Measurements from ENCODE around the gene CACNA2D2. TPM values are rescaled to one million over a fixed set of nuclear protein-coding genes. Genes with fewer than 3 reads are reported as not detected.

CACNA2D2 gene
- total RNA-seq, 3 donors from 2014 or later, result 0.35 to 0.90 (median 0.58) TPM

DNA sequence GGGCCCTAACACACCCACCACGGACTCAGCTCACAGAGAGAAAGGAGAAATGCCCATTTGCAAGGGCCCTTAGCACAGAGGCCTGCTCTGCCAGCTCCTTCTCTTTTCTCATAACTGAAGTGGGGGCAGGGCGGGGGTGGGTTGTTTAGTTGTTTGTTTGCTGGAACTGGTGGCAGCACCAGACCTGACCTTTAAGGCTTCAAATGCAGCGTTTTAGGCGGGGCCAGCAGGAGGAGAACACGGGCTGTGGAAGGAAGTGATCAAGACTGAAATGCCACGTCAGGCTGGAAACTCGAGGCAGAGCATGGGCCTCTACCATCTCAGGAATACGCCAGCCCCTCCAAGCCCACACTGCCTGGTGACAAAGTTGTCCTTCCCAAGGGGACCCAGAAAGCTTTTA, 9.3 kb downstream of the CACNA2D2 start:
- Mint-ChIP-seq H3K36me3 (ENCODE audit: insufficient read depth) (no peaks in the 10 kb centered on the region), H3K4me1 (ENCODE audit: low read depth) (peaks cover 5% of the 10 kb centered on the region), H3K27me3 (ENCODE audit: low read depth) (peaks cover 11% of the 10 kb centered on the region), H3K9me3 (no peaks in the 10 kb centered on the region), H3K4me3 (no peak overlapping the region)
- ATAC-seq, result no peak
- DNase-seq, result no peak

GRCh38 chr3:50493623-50494022, 9.8 kb downstream of the CACNA2D2 start:
- no peak for ATAC-seq
- no peaks in the 10 kb centered on the region for H3K9me3 Mint-ChIP-seq
- peaks cover 5% of the 10 kb centered on the region for H3K4me1 Mint-ChIP-seq (ENCODE audit: low read depth)
- no peak for DNase-seq
- H3K27me3 Mint-ChIP-seq (ENCODE audit: low read depth), result peaks cover 7% of the 10 kb centered on the region
- H3K4me3 Mint-ChIP-seq, result no peak overlapping the region
- H3K36me3 Mint-ChIP-seq (ENCODE audit: insufficient read depth), result no peaks in the 10 kb centered on the region

- DNase-seq, result no peak
- Mint-ChIP-seq H3K4me1 (ENCODE audit: low read depth) (peaks cover 5% of the 10 kb centered on the region), H3K36me3 (ENCODE audit: insufficient read depth) (no peaks in the 10 kb centered on the region), H3K27me3 (ENCODE audit: low read depth) (peaks cover 6% of the 10 kb centered on the region), H3K9me3 (no peaks in the 10 kb centered on the region), H3K4me3 (no peak overlapping the region)
- no peak for ATAC-seq
These were observed 10.3 kb downstream of the CACNA2D2 start for GRCh38 chr3:50493086-50493485.

GRCh38 chr3:50491023-50491422, 12.4 kb downstream of the CACNA2D2 start:
- H3K36me3 Mint-ChIP-seq (ENCODE audit: insufficient read depth), result no peaks in the 10 kb centered on the region
- no peak for DNase-seq
- H3K9me3 Mint-ChIP-seq, result no peaks in the 10 kb centered on the region
- H3K4me1 Mint-ChIP-seq (ENCODE audit: low read depth), result peaks cover 5% of the 10 kb centered on the region
- no peak overlapping the region for H3K4me3 Mint-ChIP-seq
- H3K27me3 Mint-ChIP-seq (ENCODE audit: low read depth), result no peaks in the 10 kb centered on the region
- no peak for ATAC-seq

- Mint-ChIP-seq H3K27me3 (ENCODE audit: low read depth) (no peaks in the 10 kb centered on the region), H3K4me1 (ENCODE audit: low read depth) (peaks cover 5% of the 10 kb centered on the region), H3K4me3 (no peak overlapping the region), H3K36me3 (ENCODE audit: insufficient read depth) (no peaks in the 10 kb centered on the region), H3K9me3 (no peaks in the 10 kb centered on the region)
- ATAC-seq, result no peak
- no peak for DNase-seq
These were observed 13.0 kb downstream of the CACNA2D2 start for GRCh38 chr3:50490424-50490823.

DNA sequence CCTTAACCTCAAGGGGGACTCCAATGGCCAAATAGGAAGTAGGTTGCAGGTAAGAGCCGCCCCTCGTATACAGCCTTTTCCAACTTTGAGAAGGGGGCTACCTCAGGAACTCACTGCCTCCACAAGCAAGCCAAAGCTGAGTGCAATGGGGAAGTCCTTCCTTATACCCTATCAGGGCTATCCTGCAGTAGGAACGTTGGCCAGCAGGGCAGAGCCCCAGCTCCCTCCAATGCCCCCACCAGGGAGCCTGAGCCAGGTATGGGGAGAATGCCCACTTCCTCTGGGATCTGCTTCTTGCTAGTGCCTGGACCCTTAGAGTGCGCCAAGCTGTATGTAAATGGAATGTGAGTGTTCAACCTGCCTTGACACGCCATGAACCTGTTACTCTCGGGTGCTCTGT, 16.3 kb downstream of the CACNA2D2 start:
- no peaks in the 10 kb centered on the region for H3K36me3 Mint-ChIP-seq (ENCODE audit: insufficient read depth)
- no peaks in the 10 kb centered on the region for H3K9me3 Mint-ChIP-seq
- H3K4me1 Mint-ChIP-seq (ENCODE audit: low read depth), result peaks cover 4% of the 10 kb centered on the region
- H3K4me3 Mint-ChIP-seq, result no peak overlapping the region
- no peak for DNase-seq
- H3K27me3 Mint-ChIP-seq (ENCODE audit: low read depth), result no peaks in the 10 kb centered on the region
- no peak for ATAC-seq

GRCh38 chr3:50486219-50486888, 17.1 kb downstream of the CACNA2D2 start:
- no peak for ATAC-seq
- H3K4me1 Mint-ChIP-seq (ENCODE audit: low read depth), result peaks cover 10% of the 10 kb centered on the region
- H3K9me3 Mint-ChIP-seq, result no peaks in the 10 kb centered on the region
- H3K36me3 Mint-ChIP-seq (ENCODE audit: insufficient read depth), result no peaks in the 10 kb centered on the region
- no peak for DNase-seq
- H3K27me3 Mint-ChIP-seq (ENCODE audit: low read depth), result no peaks in the 10 kb centered on the region
- no peak overlapping the region for H3K4me3 Mint-ChIP-seq

GRCh38 chr3:50484722-50485121, 18.7 kb downstream of the CACNA2D2 start:
- Mint-ChIP-seq H3K4me1 (ENCODE audit: low read depth) (peaks cover 18% of the 10 kb centered on the region), H3K27me3 (ENCODE audit: low read depth) (no peaks in the 10 kb centered on the region), H3K9me3 (no peaks in the 10 kb centered on the region), H3K36me3 (ENCODE audit: insufficient read depth) (no peaks in the 10 kb centered on the region), H3K4me3 (no peak overlapping the region)
- no peak for ATAC-seq
- no peak for DNase-seq

GRCh38 chr3:50483374-50483773, 20.1 kb downstream of the CACNA2D2 start:
- H3K36me3 Mint-ChIP-seq (ENCODE audit: insufficient read depth), result no peaks in the 10 kb centered on the region
- no peak overlapping the region for H3K4me3 Mint-ChIP-seq
- no peaks in the 10 kb centered on the region for H3K27me3 Mint-ChIP-seq (ENCODE audit: low read depth)
- no peaks in the 10 kb centered on the region for H3K9me3 Mint-ChIP-seq
- H3K4me1 Mint-ChIP-seq (ENCODE audit: low read depth), result peaks cover 18% of the 10 kb centered on the region
- DNase-seq, result no peak
- ATAC-seq, result no peak

- DNase-seq, result no peak
- Mint-ChIP-seq H3K4me3 (no peak overlapping the region), H3K4me1 (ENCODE audit: low read depth) (peaks cover 18% of the 10 kb centered on the region), H3K36me3 (ENCODE audit: insufficient read depth) (no peaks in the 10 kb centered on the region), H3K9me3 (no peaks in the 10 kb centered on the region), H3K27me3 (ENCODE audit: low read depth) (no peaks in the 10 kb centered on the region)
- no peak for ATAC-seq
These were observed 21.4 kb downstream of the CACNA2D2 start for GRCh38 chr3:50481992-50482391.

GRCh38 chr3:50480471-50480870, 23.0 kb downstream of the CACNA2D2 start:
- DNase-seq, result no peak
- Mint-ChIP-seq H3K27me3 (ENCODE audit: low read depth) (no peaks in the 10 kb centered on the region), H3K36me3 (ENCODE audit: insufficient read depth) (no peaks in the 10 kb centered on the region), H3K4me1 (ENCODE audit: low read depth) (peaks cover 18% of the 10 kb centered on the region), H3K4me3 (no peak overlapping the region), H3K9me3 (no peaks in the 10 kb centered on the region)
- no peak for ATAC-seq

- Mint-ChIP-seq H3K4me1 (ENCODE audit: low read depth) (peaks cover 18% of the 10 kb centered on the region), H3K36me3 (ENCODE audit: insufficient read depth) (no peaks in the 10 kb centered on the region)
These were observed 23.9 kb downstream of the CACNA2D2 start for GRCh38 chr3:50479523-50479922.

GRCh38 chr3:50478671-50479260, 24.7 kb downstream of the CACNA2D2 start:
- Mint-ChIP-seq H3K27me3 (ENCODE audit: low read depth) (no peaks in the 10 kb centered on the region), H3K4me3 (no peak overlapping the region), H3K9me3 (no peaks in the 10 kb centered on the region), H3K4me1 (ENCODE audit: low read depth) (peaks cover 21% of the 10 kb centered on the region), H3K36me3 (ENCODE audit: insufficient read depth) (no peaks in the 10 kb centered on the region)
- DNase-seq, result no peak
- no peak for ATAC-seq

More at GRCh38 chr3:50479523-50479922, 23.9 kb downstream of the CACNA2D2 start:
- DNase-seq, result no peak
- no peak for ATAC-seq
- Mint-ChIP-seq H3K9me3 (no peaks in the 10 kb centered on the region), H3K4me3 (no peak overlapping the region), H3K27me3 (ENCODE audit: low read depth) (no peaks in the 10 kb centered on the region)

GRCh38 chr3:50478051-50478450, 25.4 kb downstream of the CACNA2D2 start:
- Mint-ChIP-seq H3K9me3 (no peaks in the 10 kb centered on the region), H3K4me3 (no peak overlapping the region), H3K4me1 (ENCODE audit: low read depth) (peaks cover 26% of the 10 kb centered on the region), H3K27me3 (ENCODE audit: low read depth) (no peaks in the 10 kb centered on the region), H3K36me3 (ENCODE audit: insufficient read depth) (no peaks in the 10 kb centered on the region)
- no peak for ATAC-seq
- DNase-seq, result no peak

- Mint-ChIP-seq H3K36me3 (ENCODE audit: insufficient read depth) (no peaks in the 10 kb centered on the region), H3K4me3 (no peak overlapping the region), H3K27me3 (ENCODE audit: low read depth) (no peaks in the 10 kb centered on the region), H3K4me1 (ENCODE audit: low read depth) (peaks cover 14% of the 10 kb centered on the region), H3K9me3 (no peaks in the 10 kb centered on the region)
- DNase-seq (no peak), ATAC-seq (no peak)
These were observed 28.1 kb downstream of the CACNA2D2 start for GRCh38 chr3:50475348-50475747.

All from activated T-cell treated with anti-CD3 and anti-CD28 coated beads, Interleukin-2, amount 50 U/mL, for 4 hours (primary cell).